ENCODE data around the gene NANS. TPM values are rescaled to one million over a fixed set of nuclear protein-coding genes. Genes with fewer than 3 reads are reported as not detected.

The NANS gene
- total RNA-seq, 1 donor from 2014 or later = 41.4 TPM

- no peaks in the 10 kb centered on the region for H3K9me3 Mint-ChIP-seq (ENCODE audit: unreplicated experiment)
- peaks cover 7% of the 10 kb centered on the region for H3K27me3 Mint-ChIP-seq (ENCODE audit: unreplicated experiment)
- no peak overlapping the region for H3K27ac Mint-ChIP-seq (ENCODE audit: unreplicated experiment)
- no peaks in the 10 kb centered on the region for H3K4me1 Mint-ChIP-seq (ENCODE audit: unreplicated experiment)
- DNase-seq (ENCODE audit: low spot score) = no peak
- no peak overlapping the region for H3K4me3 Mint-ChIP-seq (ENCODE audit: unreplicated experiment)
- H3K36me3 Mint-ChIP-seq (ENCODE audit: low read depth, unreplicated experiment) = no peaks in the 10 kb centered on the region
- no peak for TF ChIP-seq CTCF (IDR thresholded peaks at IDR 0.05; ENCODE audit: unreplicated experiment)
These were observed 35.4 kb downstream of the NANS start for GRCh38 chr9:98091735-98092612.

- Mint-ChIP-seq H3K27ac (ENCODE audit: unreplicated experiment) (no peak overlapping the region), H3K36me3 (ENCODE audit: low read depth, unreplicated experiment) (no peaks in the 10 kb centered on the region), H3K4me3 (ENCODE audit: unreplicated experiment) (no peak overlapping the region), H3K9me3 (ENCODE audit: unreplicated experiment) (no peaks in the 10 kb centered on the region), H3K27me3 (ENCODE audit: unreplicated experiment) (peaks cover 7% of the 10 kb centered on the region), H3K4me1 (ENCODE audit: unreplicated experiment) (no peaks in the 10 kb centered on the region)
- TF ChIP-seq CTCF (IDR thresholded peaks at IDR 0.05; ENCODE audit: unreplicated experiment) = no peak
- DNase-seq (ENCODE audit: low spot score) = no peak
These were observed 36.0 kb downstream of the NANS start for GRCh38 chr9:98092613-98092931.

GRCh38 chr9:98094316-98094715 lies 37.8 kb downstream of the NANS start:
- DNase-seq (ENCODE audit: low spot score) = no peak
- no peak overlapping the region for H3K27ac Mint-ChIP-seq (ENCODE audit: unreplicated experiment)
- H3K4me1 Mint-ChIP-seq (ENCODE audit: unreplicated experiment) = no peaks in the 10 kb centered on the region
- H3K4me3 Mint-ChIP-seq (ENCODE audit: unreplicated experiment) = no peak overlapping the region
- TF ChIP-seq CTCF (IDR thresholded peaks at IDR 0.05; ENCODE audit: unreplicated experiment) = no peak
- peaks cover 3% of the 10 kb centered on the region for H3K27me3 Mint-ChIP-seq (ENCODE audit: unreplicated experiment)
- H3K36me3 Mint-ChIP-seq (ENCODE audit: low read depth, unreplicated experiment) = no peaks in the 10 kb centered on the region
- no peaks in the 10 kb centered on the region for H3K9me3 Mint-ChIP-seq (ENCODE audit: unreplicated experiment)

GRCh38 chr9:98094851-98095250 lies 38.3 kb downstream of the NANS start:
- no peaks in the 10 kb centered on the region for H3K9me3 Mint-ChIP-seq (ENCODE audit: unreplicated experiment)
- H3K4me3 Mint-ChIP-seq (ENCODE audit: unreplicated experiment) = no peak overlapping the region
- H3K27me3 Mint-ChIP-seq (ENCODE audit: unreplicated experiment) = peaks cover 3% of the 10 kb centered on the region
- no peaks in the 10 kb centered on the region for H3K36me3 Mint-ChIP-seq (ENCODE audit: low read depth, unreplicated experiment)
- no peaks in the 10 kb centered on the region for H3K4me1 Mint-ChIP-seq (ENCODE audit: unreplicated experiment)
- no peak overlapping the region for H3K27ac Mint-ChIP-seq (ENCODE audit: unreplicated experiment)
- TF ChIP-seq CTCF (IDR thresholded peaks at IDR 0.05; ENCODE audit: unreplicated experiment) = no peak
- no peak for DNase-seq (ENCODE audit: low spot score)

- Mint-ChIP-seq H3K27me3 (ENCODE audit: unreplicated experiment) (peaks cover 3% of the 10 kb centered on the region), H3K36me3 (ENCODE audit: low read depth, unreplicated experiment) (no peaks in the 10 kb centered on the region), H3K4me3 (ENCODE audit: unreplicated experiment) (no peak overlapping the region), H3K27ac (ENCODE audit: unreplicated experiment) (no peak overlapping the region), H3K9me3 (ENCODE audit: unreplicated experiment) (no peaks in the 10 kb centered on the region), H3K4me1 (ENCODE audit: unreplicated experiment) (no peaks in the 10 kb centered on the region)
- no peak for TF ChIP-seq CTCF (IDR thresholded peaks at IDR 0.05; ENCODE audit: unreplicated experiment)
- DNase-seq (ENCODE audit: low spot score) = no peak
These were observed 38.9 kb downstream of the NANS start for GRCh38 chr9:98095401-98095800.
